Panc1 (cell line): ENCODE results near the gene CDC6. TPM values are rescaled to one million over a fixed set of nuclear protein-coding genes. Genes with fewer than 3 reads are reported as not detected.

Source experiments
- ATAC-seq: fragments of 200-7000 bp; cut with Tn5 transposase; 2 replicates; pipeline ENCODE4 v1.9.1; 2020; ENCODE audit warnings: mild to moderate bottlenecking, moderate library complexity
- BruUV-seq: library from RNA; stranded (reverse); fragments of 400-500 nt; replicated peaks from 2 replicates; lab custom pipeline; 2021; lab: Mats Ljungman, UMichigan
- CTCF ChIA-PET: fragments of 300-600 bp; sonication (Branson Sonifier 250); formaldehyde crosslinking; loops from one replicate; lab custom pipeline; 2022; ENCODE audit warnings: antibody characterized with exemption; lab: Charles Lee
- POLR2A ChIA-PET: fragments of 300-600 bp; sonication (Branson Sonifier 250); formaldehyde crosslinking; loops from one replicate; lab custom pipeline; 2022; ENCODE audit warnings: antibody characterized with exemption; lab: Charles Lee
- DNase-seq: peaks from one replicate; pipeline ENCODE4 v3.0.0-alpha.2; 2010; ENCODE audit warnings: low read depth, low spot score
- H3K27ac ChIP-seq: 2 replicates; pipeline ENCODE4 v1.5.1; 2011; ENCODE audit warnings: mild to moderate bottlenecking, low read length, inconsistent platforms
- H3K27me3 ChIP-seq: fragments of 200-500 bp; sonication (Bioruptor generic); 2 replicates; pipeline ENCODE4 v1.6.0; 2014; ENCODE audit warnings: low read length, inconsistent platforms; ENCODE audit not compliant: control insufficient read depth, insufficient read depth
- H3K36me3 ChIP-seq: fragments of 200-500 bp; sonication (Bioruptor generic); 2 replicates; pipeline ENCODE4 v1.5.1; 2014; ENCODE audit warnings: inconsistent platforms, mild to moderate bottlenecking, low read length, moderate library complexity; ENCODE audit not compliant: control insufficient read depth, insufficient read depth
- H3K4me1 ChIP-seq: 2 replicates; pipeline ENCODE4 v1.5.1; 2011; ENCODE audit warnings: inconsistent platforms, mild to moderate bottlenecking, low read length, moderate library complexity; ENCODE audit not compliant: control insufficient read depth, insufficient read depth
- H3K4me3 ChIP-seq, 2 experiments: 2 replicates each; pipeline ENCODE4 v1.5.1; 2011 to 2012; ENCODE audit warnings: low read depth in 2 of 2, low read length in 2 of 2, mild to moderate bottlenecking in 2 of 2, inconsistent platforms in 1 of 2, moderate library complexity in 1 of 2
- H3K9me3 ChIP-seq: fragments of 200-500 bp; sonication (Bioruptor generic); 2 replicates; pipeline ENCODE4 v1.5.1; 2014; ENCODE audit warnings: low read depth, mild to moderate bottlenecking, inconsistent platforms, low read length, moderate library complexity; ENCODE audit not compliant: control insufficient read depth, insufficient read depth
- CTCF ChIP-seq: fragments of 450-650 bp; IDR thresholded peaks from 2 replicates; pipeline ENCODE4 v1.5.1; 2017; ENCODE audit warnings: mild to moderate bottlenecking
- POLR2AphosphoS5 ChIP-seq: IDR thresholded peaks from 2 replicates; pipeline ENCODE4 v1.6.1; 2012; ENCODE audit warnings: mild to moderate bottlenecking, low read depth, low read length, moderate library complexity
- SIN3A ChIP-seq: IDR thresholded peaks from 2 replicates; pipeline ENCODE4 v1.6.1; 2012; ENCODE audit warnings: low read depth, mild to moderate bottlenecking, low read length, moderate library complexity, borderline replicate concordance; ENCODE audit not compliant: insufficient read depth
- TCF7L2 ChIP-seq: IDR thresholded peaks from 2 replicates; pipeline ENCODE4 v1.6.1; 2011; ENCODE audit warnings: mild to moderate bottlenecking, low read depth, low read length, inconsistent platforms
- in situ Hi-C: cut with HindIII; loops from 2 replicates; pipeline ENCODE4 v1.10.0; 2016; ENCODE audit warnings: low sequenced_read_pairs, low pct_unique_long_range_greater_than_20kb
- intact Hi-C: fragments of 100-400 bp; cut with micrococcal nuclease; formaldehyde crosslinking; loops from one replicate; pipeline ENCODE4 v1.10.0; 2022; ENCODE audit not compliant: unreplicated experiment
- total RNA-seq: library from RNA; stranded (reverse); gene quantifications from one replicate; pipeline ENCODE4 v1.2.1, GENCODE V29; 2021; ENCODE audit not compliant: unreplicated experiment
- TF ChIP-seq, protein P1 (sequence below), 2 experiments: IDR thresholded peaks; 2 replicates each; pipeline ENCODE4 v1.6.1; 2011 to 2012; ENCODE audit warnings: low read depth in 2 of 2, control low read depth in 1 of 2, low read length in 1 of 2, mild to moderate bottlenecking in 1 of 2, moderate library complexity in 1 of 2; ENCODE audit not compliant: insufficient read depth in 1 of 2

CDC6 gene
- total RNA-seq, 1 experiment from 2014 or later, result 66.3 TPM

GRCh38 chr17:40286473-40286872 is 1.2 kb upstream of the CDC6 start:
- intact Hi-C loops (no loop called here), in situ Hi-C loops (no loop called here)
- Histone ChIP-seq H3K4me3 (no peak overlapping the region), H3K27me3 (no peaks in the 10 kb centered on the region), H3K9me3 (no peaks in the 10 kb centered on the region), H3K4me1 (peaks cover 12% of the 10 kb centered on the region), H3K36me3 (peaks cover 4% of the 10 kb centered on the region; the same call in 1 of the 2 replicates), H3K27ac (no peak overlapping the region)
- no peak for TF ChIP-seq POLR2AphosphoS5
- TF ChIP-seq SIN3A, result no peak
- no peak for TF ChIP-seq CTCF
- TF ChIP-seq, protein P1, sequence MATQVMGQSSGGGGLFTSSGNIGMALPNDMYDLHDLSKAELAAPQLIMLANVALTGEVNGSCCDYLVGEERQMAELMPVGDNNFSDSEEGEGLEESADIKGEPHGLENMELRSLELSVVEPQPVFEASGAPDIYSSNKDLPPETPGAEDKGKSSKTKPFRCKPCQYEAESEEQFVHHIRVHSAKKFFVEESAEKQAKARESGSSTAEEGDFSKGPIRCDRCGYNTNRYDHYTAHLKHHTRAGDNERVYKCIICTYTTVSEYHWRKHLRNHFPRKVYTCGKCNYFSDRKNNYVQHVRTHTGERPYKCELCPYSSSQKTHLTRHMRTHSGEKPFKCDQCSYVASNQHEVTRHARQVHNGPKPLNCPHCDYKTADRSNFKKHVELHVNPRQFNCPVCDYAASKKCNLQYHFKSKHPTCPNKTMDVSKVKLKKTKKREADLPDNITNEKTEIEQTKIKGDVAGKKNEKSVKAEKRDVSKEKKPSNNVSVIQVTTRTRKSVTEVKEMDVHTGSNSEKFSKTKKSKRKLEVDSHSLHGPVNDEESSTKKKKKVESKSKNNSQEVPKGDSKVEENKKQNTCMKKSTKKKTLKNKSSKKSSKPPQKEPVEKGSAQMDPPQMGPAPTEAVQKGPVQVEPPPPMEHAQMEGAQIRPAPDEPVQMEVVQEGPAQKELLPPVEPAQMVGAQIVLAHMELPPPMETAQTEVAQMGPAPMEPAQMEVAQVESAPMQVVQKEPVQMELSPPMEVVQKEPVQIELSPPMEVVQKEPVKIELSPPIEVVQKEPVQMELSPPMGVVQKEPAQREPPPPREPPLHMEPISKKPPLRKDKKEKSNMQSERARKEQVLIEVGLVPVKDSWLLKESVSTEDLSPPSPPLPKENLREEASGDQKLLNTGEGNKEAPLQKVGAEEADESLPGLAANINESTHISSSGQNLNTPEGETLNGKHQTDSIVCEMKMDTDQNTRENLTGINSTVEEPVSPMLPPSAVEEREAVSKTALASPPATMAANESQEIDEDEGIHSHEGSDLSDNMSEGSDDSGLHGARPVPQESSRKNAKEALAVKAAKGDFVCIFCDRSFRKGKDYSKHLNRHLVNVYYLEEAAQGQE (IDR thresholded peaks at IDR 0.05; ENCODE audit: insufficient read depth in 1 of 2, low read depth in 2 of 2, low read length in 1 of 2), result no peak
- TF ChIP-seq TCF7L2, result no peak
- BruUV-seq, result no TSS peak
- ATAC-seq, result no peak
- no peak for DNase-seq
- ChIA-PET POLR2A (no interaction called here), CTCF (no interaction called here)

- CTCF ChIA-PET, result no interaction called here
- ATAC-seq (peak; percentile 4), DNase-seq (no peak)
- Histone ChIP-seq H3K4me3 (peak overlapping the region in 1 of 2 experiments; percentile 37; a peak in 2 of 4 replicates), H3K27ac (peak overlapping the region; percentile 48; the same call in 1 of the 2 replicates), H3K9me3 (no peaks in the 10 kb centered on the region), H3K27me3 (no peaks in the 10 kb centered on the region), H3K4me1 (peaks cover 12% of the 10 kb centered on the region), H3K36me3 (peaks cover 4% of the 10 kb centered on the region; the same call in 1 of the 2 replicates)
- POLR2A ChIA-PET, result no interaction called here
- no TSS peak for BruUV-seq
- TF ChIP-seq SIN3A, result no peak
- TF ChIP-seq TCF7L2, result 0 out of 2 replicates have a peak, but pooled peaks have one; percentile 8
- intact Hi-C loops (no loop called here), in situ Hi-C loops (no loop called here)
These were observed 553 bp upstream of the CDC6 start for GRCh38 chr17:40287159-40287493.

- Histone ChIP-seq H3K27ac (peak overlapping the region; percentile 10; the same call in 1 of the 2 replicates), H3K4me3 (no peak overlapping the region), H3K9me3 (no peaks in the 10 kb centered on the region), H3K27me3 (no peaks in the 10 kb centered on the region), H3K36me3 (peaks cover 15% of the 10 kb centered on the region), H3K4me1 (peaks cover 12% of the 10 kb centered on the region)
- POLR2A ChIA-PET, result no interaction called here
- no peak for ATAC-seq
- in situ Hi-C loops, result no loop called here
- CTCF ChIA-PET, result interaction anchor here (0.7 to 1.1 kb wide), 4 partner anchors 72 to 177 kb away, joined by 4 to 13 read pairs (median 6); partner anchors contain the start of gene WIPF2
- TF ChIP-seq CTCF, result peak; percentile 76
- no peak for TF ChIP-seq TCF7L2
- TF ChIP-seq, protein P1 (IDR thresholded peaks at IDR 0.05; ENCODE audit: insufficient read depth in 1 of 2, low read depth in 2 of 2, low read length in 1 of 2), result no peak
- TF ChIP-seq POLR2AphosphoS5, result no peak
- peak; percentile 59 for DNase-seq
- BruUV-seq, result no TSS peak
- intact Hi-C loops, result loop anchor here (1.0 kb wide), 1 partner anchor 89 kb away; no protein-coding TSS in a partner anchor
These were observed 3.1 kb downstream of the CDC6 start for GRCh38 chr17:40290629-40291280.
